ENCODE measurements around the gene CTBP2.

CTBP2 gene

GRCh38 chr10:125093199-125093973 lies 67.0 kb downstream of the CTBP2 start:
- TF ChIP-seq CTCF (IDR thresholded peaks at IDR 0.05; ENCODE audit: low read depth, low read length): no peak
- peak; percentile 52 for DNase-seq (ENCODE audit: low read depth, low spot score)
- in situ Hi-C loops (cut with HindIII; ENCODE audit: low sequenced_read_pairs): no loop called here
- H3K4me3 ChIP-seq (ENCODE audit: low read depth, low read length): no peak overlapping the region

- in situ Hi-C loops (cut with HindIII; ENCODE audit: low sequenced_read_pairs): no loop called here
- DNase-seq (ENCODE audit: low read depth, low spot score): no peak
- TF ChIP-seq CTCF (IDR thresholded peaks at IDR 0.05; ENCODE audit: low read depth, low read length): no peak
- no peak overlapping the region for H3K4me3 ChIP-seq (ENCODE audit: low read depth, low read length)
Measured at GRCh38 chr10:125092564-125093031, 67.8 kb downstream of the CTBP2 start.

DNA sequence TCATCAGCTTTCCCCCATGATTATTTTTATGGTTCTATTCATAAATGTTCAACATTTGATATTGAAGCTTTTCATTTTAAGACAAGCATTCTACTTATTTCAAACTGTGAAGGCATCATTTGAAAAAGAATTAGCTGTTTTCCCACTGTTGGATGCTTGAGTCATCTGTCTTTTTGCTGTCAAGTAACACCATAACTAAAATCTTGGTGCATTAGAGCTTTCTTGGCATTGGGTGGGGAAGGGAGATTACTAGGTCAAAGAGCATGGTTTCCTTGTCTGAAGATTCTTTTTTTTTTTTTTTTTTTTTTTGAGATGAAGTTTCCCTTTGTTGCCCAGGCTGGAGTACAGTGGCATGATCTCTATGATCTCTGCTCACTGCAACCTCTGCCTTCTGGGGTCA lies 68.5 kb downstream of the CTBP2 start:
- DNase-seq (ENCODE audit: low read depth, low spot score): no peak
- TF ChIP-seq CTCF (IDR thresholded peaks at IDR 0.05; ENCODE audit: low read depth, low read length): no peak
- in situ Hi-C loops (cut with HindIII; ENCODE audit: low sequenced_read_pairs): no loop called here
- H3K4me3 ChIP-seq (ENCODE audit: low read depth, low read length): no peak overlapping the region

- peak; percentile 28 for DNase-seq (ENCODE audit: low read depth, low spot score)
- no peak overlapping the region for H3K4me3 ChIP-seq (ENCODE audit: low read depth, low read length)
- in situ Hi-C loops (cut with HindIII; ENCODE audit: low sequenced_read_pairs): no loop called here
- TF ChIP-seq CTCF (IDR thresholded peaks at IDR 0.05; ENCODE audit: low read depth, low read length): no peak
Measured at GRCh38 chr10:125089469-125089868, 70.9 kb downstream of the CTBP2 start.

DNA sequence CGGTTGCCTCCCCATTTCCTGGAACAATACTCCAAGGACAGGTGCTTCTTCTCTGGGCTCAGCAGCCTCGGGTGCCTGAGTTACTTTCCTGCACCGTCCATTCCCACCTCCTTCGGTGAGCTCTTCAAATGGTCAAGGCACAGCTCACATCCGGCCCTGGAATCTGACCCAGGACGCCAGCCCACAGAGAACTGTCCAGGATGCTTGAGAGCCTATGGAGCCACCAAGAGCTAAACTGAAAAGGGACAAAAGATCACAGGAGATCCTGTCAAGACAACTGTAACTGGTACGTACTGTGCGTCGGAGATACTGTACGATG lies 72.5 kb downstream of the CTBP2 start:
- no peak for DNase-seq (ENCODE audit: low read depth, low spot score)
- TF ChIP-seq CTCF (IDR thresholded peaks at IDR 0.05; ENCODE audit: low read depth, low read length): no peak
- no peak overlapping the region for H3K4me3 ChIP-seq (ENCODE audit: low read depth, low read length)
- in situ Hi-C loops (cut with HindIII; ENCODE audit: low sequenced_read_pairs): no loop called here

- TF ChIP-seq CTCF (IDR thresholded peaks at IDR 0.05; ENCODE audit: low read depth, low read length): no peak
- in situ Hi-C loops (cut with HindIII; ENCODE audit: low sequenced_read_pairs): no loop called here
- H3K4me3 ChIP-seq (ENCODE audit: low read depth, low read length): no peak overlapping the region
- DNase-seq (ENCODE audit: low read depth, low spot score): no peak
Measured at GRCh38 chr10:125087191-125087896, 73.0 kb downstream of the CTBP2 start.
